AG20443 (cell line): ENCODE data around the gene DNAJB6.

Experiments
- DNase-seq: peaks from one replicate; pipeline ENCODE4 v3.0.0; 2012; ENCODE audit warnings: low spot score, mixed read lengths

Gene DNAJB6

DNA sequence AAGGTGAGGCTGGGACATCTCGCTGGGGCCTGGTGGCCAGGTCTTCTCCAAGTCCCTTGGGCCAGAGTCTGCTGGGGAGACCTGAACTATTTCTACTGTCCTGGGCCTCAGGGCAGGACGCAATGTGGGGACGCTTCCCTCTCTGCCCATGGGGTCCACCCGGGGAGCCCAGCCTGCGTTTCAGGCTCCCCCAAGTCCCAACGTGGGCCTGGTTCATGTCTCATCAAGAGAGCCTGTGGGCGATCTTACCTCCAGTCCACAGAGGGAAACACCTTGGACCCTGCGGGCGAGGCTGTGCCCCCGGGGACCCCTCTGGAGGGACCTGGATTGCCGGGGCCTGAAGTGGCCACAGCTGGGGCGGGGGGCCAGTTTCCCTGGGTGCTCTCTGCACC lies 91.7 kb downstream of the DNAJB6 start:
- no peak for DNase-seq

DNA sequence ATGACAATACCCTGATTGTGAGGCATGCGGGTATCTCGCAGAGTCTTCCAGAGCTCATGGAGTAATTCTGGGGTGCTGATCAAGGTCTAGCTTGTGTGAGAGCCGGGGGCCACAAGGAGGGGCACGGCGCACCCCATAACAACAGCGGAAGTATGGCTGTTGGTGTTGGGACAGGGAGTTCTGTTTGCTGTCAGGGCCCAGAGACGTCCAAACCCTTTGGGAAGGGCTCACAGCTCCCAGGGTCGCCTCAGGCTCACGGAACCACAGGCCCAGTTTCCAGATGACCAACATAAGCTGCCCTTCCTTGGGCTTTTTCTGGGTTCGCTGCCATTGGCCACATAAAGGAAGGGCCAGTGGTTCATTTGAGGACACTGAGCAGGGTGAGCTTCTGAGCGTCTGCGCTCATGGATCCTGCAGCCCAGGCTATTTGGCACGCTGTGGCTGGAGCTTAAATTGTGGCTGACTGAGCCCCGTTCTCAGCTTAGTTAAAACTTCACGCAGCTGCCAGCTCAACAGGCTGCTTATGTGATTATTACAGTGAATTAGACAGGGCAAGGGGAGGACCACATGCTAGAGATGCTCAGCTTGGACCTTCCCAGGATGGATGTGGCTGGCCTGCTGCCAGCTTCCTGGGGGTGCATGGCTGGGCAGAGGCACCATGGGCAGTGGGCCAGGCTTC lies 92.3 kb downstream of the DNAJB6 start:
- DNase-seq = no peak

DNA sequence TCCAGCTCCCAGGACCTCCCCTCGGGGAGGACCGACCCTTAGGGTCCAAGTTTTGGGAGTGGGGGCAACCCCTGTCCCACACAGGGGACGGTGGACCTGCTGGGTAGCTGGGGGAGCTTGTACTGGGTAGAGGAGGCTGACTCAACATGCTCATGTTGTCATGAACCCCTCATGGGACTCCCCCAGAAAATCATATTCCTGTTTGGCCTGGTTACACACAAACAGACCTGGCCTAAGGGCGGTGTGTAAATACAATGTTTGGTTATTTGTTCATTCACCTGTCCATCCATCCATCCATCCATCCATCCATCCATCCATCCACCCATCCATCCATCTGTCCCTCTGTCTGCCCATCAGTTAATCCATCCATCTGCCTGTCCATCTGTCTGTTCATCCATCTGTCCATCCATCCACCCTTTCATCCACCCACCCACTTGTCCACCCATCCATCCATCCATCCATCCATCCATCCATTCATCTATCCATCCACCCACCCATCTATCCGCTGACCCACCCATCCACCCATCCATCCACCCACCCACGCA lies 92.9 kb downstream of the DNAJB6 start:
- DNase-seq = no peak

DNA sequence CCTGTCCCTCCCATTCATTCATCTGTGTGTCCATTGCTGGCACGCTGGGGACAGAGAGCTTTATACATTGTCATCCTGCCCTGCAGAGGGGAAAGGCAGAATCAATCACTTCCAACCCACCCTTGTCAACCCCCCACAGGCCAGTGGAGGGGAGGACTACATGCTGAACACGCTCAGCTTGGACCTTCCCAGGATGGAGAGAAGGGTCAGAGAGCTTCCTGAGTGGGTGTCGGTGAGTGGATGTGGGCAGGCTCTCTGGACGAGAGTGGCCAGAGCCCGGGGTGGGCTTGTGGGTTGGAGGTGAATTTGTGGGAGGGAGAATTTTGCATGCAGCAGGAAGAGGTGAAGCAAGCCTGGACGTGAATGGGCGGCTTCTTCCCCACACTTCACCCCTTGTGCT lies 93.9 kb downstream of the DNAJB6 start:
- no peak for DNase-seq

DNA sequence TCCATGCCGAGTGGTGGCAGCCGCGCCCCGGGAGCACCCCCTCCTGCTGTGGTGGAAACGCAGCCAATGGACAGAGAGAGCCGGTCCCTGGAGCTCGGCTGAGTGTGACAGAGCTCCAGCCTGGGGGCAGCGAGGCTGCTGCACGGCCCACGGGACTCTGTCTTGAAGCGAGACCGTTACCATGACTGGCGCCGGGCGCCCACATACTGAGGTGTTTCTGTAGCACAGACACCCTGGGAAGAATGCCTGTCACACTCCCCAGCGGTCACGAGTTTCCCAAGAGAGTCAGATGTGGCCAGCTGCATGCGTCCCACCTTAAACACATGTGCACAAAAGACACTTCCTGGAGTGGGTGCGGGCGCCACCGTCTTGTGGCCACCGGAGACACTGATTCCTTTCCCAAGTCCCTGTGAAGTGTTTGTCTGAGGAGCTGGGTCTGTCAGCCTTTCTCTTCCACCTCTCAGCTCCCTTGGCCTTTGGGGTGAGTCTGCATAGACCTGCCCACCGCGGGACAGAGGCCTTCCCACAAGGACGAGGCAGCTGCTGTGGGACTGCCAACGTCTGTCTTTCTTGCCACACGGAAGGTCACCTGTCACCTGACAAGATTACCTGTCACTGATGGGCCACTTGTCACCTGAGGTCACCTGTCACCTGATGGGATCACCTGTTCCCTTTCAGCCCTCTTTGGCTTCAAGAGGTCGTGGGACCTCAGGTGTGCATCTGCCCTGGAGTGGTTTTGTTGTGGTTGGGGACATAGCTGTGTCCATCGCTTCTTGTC lies 94.6 kb downstream of the DNAJB6 start:
- no peak for DNase-seq

DNA sequence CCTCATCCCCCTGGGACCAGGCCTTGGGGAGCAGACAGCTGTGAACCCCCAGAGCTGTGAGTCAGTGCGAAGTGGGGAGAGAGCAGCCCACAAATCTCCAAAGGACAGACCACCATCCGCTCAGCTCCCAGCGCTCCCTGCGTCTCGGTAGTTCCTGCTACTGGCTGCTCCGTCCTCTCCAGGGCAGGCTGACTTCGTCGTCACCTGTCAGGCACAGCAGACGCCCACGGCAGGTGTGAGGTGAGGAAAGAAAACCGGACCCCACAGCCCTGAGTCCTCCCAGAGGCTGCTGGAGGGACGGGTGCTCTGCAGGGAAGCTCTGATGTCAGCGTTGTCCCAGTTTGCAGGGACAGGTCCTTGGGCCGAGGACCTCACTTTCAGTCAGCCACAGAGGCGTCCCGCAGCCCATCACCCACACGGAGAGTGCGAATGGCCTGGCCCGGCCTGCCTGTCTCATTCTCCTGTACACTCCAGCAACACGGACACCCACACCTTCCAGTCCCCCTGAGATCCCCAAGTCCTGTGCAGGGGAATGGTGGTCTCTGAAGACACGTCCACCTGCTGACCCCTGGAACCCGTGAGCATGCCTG lies 95.2 kb downstream of the DNAJB6 start:
- no peak for DNase-seq

DNA sequence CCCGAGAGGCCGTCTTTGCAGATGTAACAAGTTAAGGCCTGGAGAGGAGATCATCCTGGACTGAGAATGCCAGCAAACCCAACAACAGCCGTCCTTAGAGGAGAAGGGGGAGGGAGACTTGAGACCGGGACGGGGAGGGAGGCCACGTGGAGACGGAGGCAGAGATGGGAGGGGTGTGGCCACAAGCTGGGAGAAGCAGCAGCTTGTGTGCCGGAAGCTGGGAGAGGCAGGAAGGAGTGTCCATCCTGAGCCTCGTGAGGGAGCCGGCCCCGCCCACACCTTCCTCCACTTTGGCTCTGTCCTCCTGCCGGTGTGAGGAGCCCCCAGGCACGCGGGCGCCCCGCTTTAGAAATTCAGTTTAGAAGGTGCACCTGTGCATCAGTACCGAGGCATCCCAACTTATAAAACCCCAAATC lies 95.7 kb downstream of the DNAJB6 start:
- peak; percentile 85 for DNase-seq

DNA sequence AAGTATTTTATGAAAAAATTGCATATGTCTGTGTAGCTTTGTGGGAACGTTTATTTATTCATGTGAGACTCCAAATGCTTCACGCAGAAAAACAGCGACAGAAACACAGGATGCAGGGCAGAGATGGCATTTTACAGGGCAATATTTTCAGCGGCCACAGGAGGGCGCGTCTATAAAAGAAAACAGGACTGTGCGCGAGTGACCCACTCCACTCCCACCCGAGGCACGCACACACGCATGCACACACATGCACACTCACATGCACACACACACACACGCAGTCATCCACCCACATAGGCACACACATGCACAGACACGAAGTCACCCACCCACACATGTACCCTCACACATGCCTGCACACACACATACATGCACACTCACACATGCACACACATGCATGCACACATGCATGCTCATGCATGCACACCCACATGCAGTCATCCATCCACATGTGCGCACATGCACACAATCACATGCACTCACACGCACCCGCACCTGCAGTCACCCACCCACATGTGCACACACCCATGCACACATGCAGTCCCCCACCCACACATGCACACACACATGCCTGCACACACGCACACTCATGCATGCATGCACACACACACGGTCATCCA lies 96.3 kb downstream of the DNAJB6 start:
- peak; percentile 72 for DNase-seq

DNA sequence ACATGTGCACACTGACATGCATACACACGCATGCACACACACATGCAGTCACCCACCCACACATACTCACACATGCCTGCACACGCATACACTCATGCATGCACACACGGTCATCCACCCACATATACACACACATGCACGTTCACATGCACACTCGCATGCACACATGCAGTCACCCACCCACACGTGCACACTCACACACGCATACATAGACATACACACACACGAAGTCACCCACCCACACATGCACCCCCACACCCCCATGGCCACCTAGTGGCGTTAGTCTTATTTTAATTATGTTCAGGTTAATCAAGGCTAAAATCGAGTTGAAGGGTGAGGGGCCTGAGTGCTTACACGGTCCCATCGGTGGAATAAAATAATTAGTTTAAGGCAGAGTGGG lies 96.8 kb downstream of the DNAJB6 start:
- DNase-seq = no peak

DNA sequence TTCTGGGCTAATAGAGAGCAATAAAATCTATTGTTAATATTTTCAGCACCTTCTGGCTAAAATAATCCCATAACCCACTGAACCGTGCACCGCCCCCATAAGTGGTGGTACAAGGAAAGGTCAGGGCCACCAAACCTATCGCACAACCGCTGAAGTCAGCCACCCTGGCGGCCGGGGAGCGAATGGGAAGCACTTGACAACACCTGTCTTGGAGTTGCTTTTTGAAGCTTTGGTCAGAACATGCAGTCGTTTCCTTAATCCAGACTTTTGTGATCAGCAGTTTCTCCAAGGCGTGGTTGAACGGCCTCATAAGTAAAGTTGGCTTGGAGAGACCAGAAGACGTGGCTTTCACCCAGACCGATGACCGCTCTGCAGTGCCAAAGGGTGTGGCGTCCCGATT lies 97.4 kb downstream of the DNAJB6 start:
- DNase-seq = no peak

DNA sequence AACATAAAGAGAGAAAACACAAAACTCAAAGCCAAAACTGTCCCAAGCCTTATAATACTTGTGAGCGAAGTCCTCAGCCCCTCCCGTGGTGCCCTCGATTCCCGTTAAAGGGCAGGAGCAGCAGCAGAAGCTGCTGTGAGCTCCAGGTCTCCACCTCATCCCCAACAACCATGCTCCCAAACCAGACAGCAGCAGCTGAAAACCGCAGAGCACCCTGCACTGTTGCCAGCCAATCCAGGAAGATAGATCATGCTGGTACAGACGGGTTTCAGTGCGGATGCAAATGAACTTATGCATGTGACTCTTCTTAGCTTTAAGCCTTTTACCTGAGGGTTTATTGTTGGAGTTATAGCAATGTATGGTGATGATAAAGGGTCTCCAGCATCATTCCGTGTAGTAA lies 97.9 kb downstream of the DNAJB6 start:
- DNase-seq = no peak

DNA sequence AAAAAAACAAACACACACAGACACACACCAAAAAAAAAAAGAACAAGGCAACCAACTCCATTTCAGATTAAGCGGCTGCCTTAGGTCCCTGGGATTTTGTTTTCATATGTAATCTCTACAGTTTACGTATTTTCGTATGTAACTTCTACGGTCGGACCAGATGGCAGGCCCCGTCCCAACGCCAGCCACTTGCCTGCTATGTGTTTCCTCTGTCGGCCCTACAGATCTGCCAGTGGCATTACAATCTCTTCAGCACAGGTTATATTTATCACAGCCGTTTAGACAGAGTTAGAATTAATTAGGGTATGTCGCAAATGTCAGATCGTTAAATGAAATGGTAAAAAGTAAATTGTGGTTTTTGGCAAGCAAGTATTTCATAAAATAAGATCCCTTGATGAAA lies 99.3 kb downstream of the DNAJB6 start:
- no peak for DNase-seq

DNA sequence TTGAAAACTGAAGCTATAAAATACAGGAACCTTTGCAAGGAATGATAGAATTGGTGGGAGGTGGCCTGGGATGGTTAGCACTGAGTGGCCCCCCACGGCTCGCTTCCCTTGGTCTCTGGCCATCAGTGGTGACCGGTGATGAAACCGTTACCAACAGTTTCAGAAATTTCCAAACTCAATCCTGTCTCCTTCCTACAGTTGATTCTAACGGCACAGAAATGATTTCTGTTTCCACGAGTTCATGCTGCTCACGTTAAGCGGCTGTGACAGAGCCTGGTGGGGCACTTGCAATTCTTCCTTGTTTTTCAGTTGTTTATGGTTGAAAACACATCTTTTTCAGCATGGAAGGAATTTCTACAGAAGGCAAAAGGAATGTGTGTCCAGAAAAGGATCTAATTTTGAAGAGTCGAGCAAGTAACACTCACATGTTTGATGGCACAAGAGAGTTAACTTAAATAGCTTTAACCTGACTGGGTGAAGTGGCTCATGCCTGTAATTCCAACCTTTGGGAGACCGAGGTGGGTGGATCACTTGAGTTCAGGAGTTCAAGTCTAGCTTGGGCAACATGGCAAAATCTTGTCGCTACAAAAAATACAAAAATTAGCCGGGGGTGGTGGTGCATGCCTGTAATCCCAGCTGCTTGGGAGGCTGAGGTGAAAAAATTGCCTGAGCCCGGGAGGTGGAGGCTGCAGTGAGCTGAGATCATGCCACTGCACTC lies 100.1 kb downstream of the DNAJB6 start:
- DNase-seq = no peak

DNA sequence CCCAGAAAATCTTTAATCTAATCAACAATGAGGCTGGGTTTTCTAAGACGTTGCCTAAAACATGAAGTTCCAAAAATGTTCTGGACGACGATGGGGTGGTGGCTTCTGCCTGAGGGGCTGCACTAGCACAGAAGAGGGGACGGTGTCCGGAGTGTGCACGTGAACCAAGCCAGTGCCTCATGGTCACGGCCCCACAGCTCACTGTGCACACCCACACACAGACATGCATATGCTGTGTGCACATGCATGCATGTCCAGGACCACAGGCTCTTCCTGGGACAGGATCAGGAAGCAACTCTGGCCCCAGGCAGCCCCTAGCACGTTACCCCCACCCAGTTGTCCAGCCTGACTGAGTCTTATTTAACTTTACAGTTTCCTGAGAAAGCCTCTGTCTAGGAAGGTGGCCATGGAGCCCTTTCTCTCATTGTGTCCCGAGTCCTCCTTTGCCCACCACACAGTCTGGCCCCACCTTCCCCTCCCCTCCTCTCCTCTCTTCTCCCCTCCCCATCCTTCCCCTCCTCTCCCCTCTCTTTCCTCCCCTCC lies 100.8 kb downstream of the DNAJB6 start:
- no peak for DNase-seq

DNA sequence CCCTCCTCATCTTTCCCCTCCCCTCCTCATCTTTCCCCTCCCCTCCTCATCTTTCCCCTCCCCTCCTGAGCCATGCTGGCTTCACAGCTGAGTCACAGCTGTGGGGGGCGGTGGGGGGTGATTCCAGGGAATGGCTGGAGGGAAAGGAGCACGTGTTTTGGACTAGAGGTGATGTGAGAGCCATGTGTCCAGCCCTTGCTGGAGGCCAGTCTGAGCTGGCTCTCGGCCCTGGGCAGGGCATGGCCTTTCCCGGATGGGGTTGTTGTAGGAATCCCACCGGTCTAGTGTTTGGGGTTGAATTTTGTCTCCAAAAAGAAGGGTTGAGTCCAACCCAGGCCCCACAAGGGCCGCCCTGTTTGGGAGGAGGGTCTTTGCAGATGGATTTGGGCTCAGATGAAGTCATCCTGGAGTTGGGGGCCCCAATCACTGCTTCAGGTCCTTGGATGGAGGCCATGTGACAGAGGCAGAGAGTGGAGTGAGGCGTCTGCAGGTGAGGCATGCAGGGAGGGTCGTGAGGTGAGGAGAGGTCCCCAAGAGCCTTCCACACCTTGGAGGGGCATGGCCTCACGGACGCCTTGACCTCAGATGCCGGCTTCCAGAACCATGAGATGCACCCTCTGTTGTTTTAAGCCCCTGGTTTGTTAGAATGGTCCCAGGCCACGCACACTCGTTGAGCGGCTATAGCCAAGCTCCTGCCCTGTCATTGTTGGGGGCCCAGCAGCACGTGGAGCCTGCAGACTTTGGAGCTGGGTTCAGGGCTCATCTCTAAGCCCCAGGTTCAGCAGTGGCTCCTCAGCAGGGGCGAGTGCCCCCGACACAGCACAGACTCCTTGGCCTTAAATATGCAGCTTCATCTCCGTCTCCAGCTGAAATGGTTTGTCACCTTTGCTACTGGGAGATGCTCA lies 101.6 kb downstream of the DNAJB6 start:
- DNase-seq = no peak

DNA sequence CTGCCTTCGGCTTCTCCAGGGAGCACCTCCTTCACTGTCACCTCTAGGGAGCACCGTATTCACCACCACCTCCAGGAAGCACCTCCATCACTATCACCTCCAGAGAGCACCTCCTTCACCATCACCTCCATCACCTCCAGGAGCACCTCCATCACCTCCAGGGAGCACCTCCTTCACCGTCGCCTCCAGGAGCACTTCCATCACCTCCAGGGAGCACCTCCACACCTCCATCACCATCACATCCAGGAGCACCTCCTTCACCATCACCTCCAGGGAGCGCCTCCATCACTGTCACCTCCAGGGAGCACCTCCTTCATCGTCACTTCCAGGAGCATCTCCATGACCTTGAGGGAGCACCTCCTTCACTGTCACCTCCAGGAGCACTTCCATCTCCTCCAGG lies 102.3 kb downstream of the DNAJB6 start:
- DNase-seq = no peak

DNA sequence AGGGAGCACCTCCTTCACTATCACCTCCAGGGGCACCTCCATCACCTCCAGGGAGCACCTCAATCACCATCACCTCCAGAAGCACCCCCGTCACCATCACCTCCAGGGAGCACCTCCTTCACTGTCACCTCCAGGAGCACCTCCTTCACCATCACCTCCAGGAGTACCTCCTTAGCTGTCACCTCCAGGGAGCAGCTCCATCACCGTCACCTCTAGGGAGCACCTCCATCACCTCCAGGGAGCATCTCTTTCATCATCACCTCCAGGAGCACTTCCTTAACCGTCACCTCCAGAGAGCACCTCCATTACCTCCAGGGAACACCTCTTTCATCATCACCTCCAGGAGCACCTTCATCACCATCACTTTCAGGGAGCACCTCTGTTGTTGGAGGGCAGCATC lies 103.0 kb downstream of the DNAJB6 start:
- DNase-seq = no peak

DNA sequence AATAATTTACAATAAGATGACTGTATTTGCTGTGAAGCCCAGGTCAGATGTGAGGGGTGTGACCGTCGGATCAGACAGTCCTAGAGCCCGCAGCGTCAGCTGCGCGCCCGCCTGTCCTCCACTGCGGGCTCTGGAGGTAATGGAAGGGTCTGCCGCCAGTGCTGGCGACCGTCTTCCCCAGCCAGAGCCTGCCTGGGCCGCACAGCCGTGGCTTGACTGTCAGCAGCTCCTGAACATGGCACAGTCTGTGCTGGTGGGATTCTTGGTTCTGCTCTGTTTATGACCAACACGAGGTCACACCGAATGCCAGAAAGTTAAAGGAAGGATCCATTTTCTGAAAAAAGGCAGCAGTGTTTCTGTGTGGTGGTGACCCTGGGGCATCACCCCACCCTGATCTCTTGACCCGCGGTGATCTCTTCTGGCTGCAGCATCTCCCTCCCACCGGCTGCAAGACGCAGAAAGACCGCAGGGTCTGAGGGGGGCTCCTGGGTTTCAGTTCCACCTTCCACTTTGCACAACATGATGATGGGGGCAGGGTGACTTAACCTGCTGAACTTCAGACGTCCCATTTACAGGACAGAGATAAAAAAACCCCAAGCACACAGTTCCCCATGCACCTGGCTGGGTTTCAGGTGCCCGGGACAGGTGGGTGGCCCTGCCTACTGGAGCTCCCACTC lies 103.7 kb downstream of the DNAJB6 start:
- no peak for DNase-seq

DNA sequence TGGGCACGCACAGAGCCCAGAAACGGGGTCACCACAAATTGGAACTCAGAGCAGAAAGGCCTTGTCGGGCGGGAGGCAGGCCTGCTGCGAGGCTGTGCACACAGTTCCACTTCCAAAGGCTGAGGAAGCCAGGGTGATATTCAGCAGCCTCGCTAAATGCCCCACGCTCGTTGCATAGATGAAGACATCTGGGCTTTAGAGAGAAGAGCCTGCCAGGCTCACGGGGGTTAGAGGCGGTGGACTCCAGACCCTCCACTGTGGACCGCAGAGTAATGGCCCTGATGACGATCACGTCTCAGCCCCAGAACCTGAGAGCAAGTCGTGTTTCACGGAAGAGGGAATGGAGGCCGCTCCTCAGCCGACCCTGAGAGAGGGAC lies 104.2 kb downstream of the DNAJB6 start:
- no peak for DNase-seq

DNA sequence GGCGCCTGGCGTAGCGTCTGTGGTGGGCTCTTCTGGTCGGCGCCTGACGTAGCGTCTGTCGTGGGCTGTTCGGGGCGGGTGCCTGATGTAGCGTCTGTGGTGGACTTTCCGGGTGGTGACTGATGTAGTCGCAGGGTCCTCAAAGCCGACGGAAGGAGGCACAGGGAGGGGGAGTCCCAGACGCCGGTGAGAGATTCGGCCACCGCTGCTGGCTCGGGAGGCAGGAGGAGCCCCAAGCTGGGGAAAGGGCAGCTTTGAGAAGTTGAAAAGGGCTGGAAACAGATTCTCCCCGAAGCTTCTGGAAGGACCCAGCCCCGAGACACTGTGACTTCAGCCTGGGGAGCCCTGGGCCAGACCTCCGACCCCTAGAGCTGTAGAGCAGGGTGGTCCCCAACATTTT lies 105.7 kb downstream of the DNAJB6 start:
- no peak for DNase-seq
